ENCODE measurements around the gene STING1.
"Not testable (repeated sequence)": the region's sequence is repeated elsewhere in the genome, so short reads cannot be mapped to it uniquely, and the experiment has no call there.

DNA sequence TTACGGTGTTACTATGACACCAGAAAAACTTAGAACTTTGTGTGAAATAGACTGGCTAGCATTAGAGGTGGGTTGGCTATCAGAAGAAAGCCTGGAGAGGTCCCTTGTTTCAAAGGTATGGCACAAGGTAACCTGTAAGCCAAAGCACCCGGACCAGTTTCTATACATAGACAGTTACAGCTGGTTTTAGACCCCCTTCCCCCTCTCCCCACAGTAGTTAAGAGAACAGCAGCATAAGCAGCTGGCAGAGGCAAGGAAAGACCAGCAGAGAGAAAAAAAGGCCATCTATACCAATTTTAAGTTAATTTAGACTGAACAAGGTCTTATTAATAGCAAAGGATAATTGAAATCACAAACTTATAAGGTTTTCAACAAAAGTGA, 44.5 kb upstream of the STING1 start:
- not testable (repeated sequence) for TF ChIP-seq EZH2 (IDR thresholded peaks at IDR 0.05); POLR2AphosphoS5 (IDR thresholded peaks at IDR 0.05; ENCODE audit: borderline replicate concordance, low read depth, low read length); FOXP2 (optimal IDR thresholded peaks at IDR 0.05; ENCODE audit: control extremely low read depth, extremely low read length, insufficient read depth)

Data from SK-N-MC (cell line).